Globus pallidus (tissue), 1 donor: ENCODE measurements around the gene FMR1.

Experiments used
- DNase-seq: peaks from one replicate; pipeline ENCODE4 v3.0.0-alpha.2; 2015; ENCODE audit warnings: low spot score

FMR1 gene

DNA sequence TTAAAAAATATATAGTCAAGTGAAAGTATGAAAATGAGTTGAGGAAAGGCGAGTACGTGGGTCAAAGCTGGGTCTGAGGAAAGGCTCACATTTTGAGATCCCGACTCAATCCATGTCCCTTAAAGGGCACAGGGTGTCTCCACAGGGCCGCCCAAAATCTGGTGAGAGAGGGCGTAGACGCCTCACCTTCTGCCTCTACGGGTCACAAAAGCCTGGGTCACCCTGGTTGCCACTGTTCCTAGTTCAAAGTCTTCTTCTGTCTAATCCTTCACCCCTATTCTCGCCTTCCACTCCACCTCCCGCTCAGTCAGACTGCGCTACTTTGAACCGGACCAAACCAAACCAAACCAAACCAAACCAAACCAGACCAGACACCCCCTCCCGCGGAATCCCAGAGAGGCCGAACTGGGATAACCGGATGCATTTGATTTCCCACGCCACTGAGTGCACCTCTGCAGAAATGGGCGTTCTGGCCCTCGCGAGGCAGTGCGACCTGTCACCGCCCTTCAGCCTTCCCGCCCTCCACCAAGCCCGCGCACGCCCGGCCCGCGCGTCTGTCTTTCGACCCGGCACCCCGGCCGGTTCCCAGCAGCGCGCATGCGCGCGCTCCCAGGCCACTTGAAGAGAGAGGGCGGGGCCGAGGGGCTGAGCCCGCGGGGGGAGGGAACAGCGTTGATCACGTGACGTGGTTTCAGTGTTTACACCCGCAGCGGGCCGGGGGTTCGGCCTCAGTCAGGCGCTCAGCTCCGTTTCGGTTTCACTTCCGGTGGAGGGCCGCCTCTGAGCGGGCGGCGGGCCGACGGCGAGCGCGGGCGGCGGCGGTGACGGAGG lies at the start of gene FMR1:
Gene FMR1 (plus strand): TSS at position 728 of the 831 bp plus-strand sequence. CDS start 261 bp downstream, outside the sequence.
- peak; percentile 89 for DNase-seq

DNA sequence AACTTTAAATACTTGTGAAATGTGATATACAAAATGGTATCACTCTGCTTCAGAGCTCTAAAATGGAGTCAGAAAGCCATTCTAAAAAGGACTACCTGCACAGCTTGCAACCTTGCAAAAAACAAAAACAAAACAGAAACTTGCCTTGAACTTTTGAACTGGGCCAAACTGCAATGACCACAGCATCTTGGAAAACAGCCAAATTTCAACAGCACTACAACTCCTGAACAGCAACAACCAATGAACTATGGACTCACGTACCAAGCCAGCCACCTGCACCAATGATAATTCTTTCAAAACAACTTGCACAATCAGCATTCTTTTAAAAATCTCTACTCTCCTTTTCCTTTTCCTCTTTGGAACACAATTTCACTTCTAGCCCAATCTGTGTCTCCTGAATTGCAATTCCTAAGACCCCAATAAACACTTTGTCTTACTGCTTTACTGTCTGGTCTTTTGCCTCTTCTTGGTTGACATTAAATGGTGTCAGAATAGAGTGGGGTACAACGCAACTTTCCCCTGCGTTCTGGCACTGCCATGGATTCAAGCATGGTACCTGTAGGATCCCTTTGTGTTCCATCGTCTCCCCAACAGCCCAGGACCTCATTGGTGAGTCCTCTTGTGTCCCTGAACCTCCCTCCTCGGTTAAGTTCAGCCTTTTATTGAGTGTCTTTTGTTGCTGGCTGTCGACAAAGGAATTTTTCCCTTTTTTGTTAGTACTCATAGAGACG lies 35.7 kb upstream of the FMR1 start:
- no peak for DNase-seq

GRCh38 chrX:147876849-147877646 lies 34.7 kb upstream of the FMR1 start:
- DNase-seq, result no peak

GRCh38 chrX:147877726-147878125 lies 34.0 kb upstream of the FMR1 start:
- no peak for DNase-seq

DNA sequence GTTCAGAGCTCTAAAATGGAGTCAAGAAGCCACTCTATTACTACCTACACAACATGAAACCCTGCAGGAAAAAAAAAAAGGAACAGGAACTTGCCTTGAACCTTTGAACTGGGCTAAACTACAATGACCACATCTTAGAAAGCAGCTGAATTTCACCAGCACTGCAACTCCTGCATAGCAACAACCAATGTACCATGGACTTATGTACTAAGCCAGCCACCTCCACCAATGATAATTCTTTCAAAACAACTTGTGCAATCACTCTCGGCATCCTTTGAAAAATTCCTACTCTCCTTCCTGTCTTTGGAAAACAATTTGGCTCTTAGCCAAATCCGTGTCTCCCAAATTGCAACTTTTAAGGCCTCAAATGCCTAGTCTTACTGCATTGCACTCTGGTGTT lies 26.8 kb upstream of the FMR1 start:
- no peak for DNase-seq

GRCh38 chrX:147890756-147891155 lies 21.0 kb upstream of the FMR1 start:
- DNase-seq, result no peak

GRCh38 chrX:147891896-147892295 lies 19.8 kb upstream of the FMR1 start:
- no peak for DNase-seq

- DNase-seq, result no peak
Observed at GRCh38 chrX:147893741-147894140, 18.0 kb upstream of the FMR1 start.

DNA sequence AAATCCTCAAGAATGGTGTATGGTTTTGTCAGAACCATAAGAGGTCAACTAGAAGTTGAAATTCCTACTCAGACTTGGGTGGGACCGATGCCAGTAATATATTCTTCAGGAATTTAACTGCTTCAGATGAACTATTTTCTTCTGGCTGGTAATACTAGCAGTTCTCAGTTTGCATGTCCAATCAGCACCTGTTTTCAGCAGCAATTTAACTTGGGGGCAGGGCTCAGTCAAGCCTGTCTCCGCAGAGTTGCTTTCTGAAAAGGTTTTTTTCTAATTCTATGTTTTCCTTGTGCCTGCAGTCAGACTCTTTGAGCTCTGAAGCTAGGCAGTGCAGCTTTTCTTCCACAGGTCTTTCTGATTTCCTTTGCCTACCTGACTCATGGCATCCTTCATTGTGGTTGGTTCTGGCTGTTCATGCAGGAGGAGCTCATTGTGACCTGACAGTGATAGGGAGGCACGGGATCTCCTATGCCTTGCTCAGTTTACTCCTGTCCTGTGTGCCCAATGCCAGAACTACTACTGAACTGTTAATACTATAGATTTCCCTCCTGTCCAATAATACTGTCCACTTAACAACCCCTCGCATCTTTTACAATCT lies 17.3 kb upstream of the FMR1 start:
- DNase-seq, result no peak

- DNase-seq, result no peak
Observed at GRCh38 chrX:147897117-147897516, 14.6 kb upstream of the FMR1 start.

- DNase-seq, result no peak
Observed at GRCh38 chrX:147898951-147899350, 12.8 kb upstream of the FMR1 start.

DNA sequence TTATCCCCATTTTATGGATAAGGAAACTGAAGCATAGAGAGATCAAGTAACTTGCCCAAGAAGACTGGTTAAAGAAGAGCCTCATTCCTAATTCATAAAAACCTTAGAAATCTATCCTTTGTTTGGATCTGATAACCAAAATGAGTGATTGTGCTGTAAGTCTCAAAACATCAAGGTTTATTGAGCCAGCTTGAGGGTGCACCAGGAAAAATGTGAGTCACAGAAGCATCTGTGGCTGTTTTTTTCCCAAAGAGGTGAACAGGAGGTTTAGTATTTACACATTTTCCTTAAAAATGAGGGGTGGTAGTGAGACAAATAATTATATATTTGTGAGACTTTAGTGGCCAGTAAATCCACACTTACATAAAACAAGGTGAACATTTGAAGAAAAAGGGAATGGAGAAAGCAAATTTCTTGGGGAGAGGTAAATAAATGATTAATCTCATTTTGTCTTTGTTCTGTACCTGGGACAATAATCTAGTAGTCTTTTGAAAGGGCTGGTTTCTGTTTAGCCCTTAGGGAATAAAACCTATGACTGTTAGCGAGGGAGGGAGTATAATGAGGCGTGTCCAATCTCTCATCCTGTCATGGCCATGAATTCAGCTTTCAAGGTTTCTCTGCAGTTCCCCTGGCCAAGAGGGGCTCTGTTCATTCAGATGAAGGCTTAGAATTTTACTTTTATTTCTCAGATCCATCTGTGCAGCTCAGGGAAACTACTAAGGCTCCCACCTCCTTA lies 12.2 kb upstream of the FMR1 start:
- DNase-seq, result no peak

DNA sequence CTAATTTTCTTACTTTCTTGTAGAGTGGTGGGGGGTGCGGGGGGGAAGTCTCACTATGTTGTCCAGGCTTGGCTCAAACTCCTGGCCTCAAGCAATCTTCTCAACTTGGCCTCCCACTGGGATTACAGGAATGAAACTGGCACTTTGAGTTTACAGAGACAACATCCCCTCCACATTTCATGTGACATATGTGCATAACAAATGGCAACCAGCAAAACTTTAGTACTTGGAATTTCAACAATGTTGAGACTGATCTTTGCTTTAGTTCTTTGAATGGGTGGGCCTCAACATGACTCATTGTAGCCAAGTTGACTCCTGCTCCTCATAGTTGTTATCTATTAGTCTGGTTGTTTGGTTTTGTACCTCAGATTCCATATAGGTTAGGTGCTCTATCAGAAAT lies 11.4 kb upstream of the FMR1 start:
- DNase-seq, result no peak

GRCh38 chrX:147901461-147902126 lies 10.1 kb upstream of the FMR1 start:
- no peak for DNase-seq

DNA sequence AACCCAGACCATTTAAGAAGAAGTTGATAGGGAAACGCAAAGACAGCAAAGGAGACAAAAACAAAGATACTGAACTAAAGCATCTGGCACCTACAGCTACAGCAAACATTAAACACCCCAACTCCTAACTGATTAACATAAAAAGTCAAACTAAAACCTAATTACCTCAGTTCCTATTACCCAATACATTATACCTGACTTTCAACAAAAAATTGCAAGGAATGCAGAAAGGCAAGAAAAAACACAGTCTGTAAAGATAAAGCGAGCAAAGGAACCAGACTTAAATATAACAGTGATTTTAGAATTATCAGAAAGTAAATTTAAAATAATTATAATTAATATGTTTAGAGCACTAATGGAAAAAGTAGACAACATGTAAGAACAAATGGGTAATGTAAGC lies 9.4 kb upstream of the FMR1 start:
- DNase-seq, result no peak

DNA sequence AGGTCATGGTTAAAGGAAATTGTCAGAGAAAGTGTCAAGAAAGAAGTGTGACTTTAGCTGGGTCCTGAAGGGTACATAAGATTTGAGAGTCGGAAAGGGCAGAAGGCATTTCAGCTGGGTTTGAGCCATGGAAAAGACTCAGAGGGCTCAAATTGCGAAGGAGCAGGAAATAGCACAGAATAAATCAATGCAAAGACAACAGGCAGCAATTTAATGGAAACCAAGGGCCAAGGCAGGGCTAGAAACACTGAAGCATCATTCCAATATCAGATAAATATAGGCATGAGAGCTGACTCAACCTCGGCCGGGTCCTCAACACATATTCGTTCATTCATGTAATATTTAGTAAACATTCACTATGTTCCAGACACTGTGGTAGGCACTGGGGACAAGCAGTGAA lies 3.6 kb upstream of the FMR1 start:
- no peak for DNase-seq

GRCh38 chrX:147910607-147911006 lies 1.1 kb upstream of the FMR1 start:
- DNase-seq, result no peak

- DNase-seq, result peak; percentile 40
Observed at GRCh38 chrX:147912093-147912801, 528 bp downstream of the FMR1 start.

DNA sequence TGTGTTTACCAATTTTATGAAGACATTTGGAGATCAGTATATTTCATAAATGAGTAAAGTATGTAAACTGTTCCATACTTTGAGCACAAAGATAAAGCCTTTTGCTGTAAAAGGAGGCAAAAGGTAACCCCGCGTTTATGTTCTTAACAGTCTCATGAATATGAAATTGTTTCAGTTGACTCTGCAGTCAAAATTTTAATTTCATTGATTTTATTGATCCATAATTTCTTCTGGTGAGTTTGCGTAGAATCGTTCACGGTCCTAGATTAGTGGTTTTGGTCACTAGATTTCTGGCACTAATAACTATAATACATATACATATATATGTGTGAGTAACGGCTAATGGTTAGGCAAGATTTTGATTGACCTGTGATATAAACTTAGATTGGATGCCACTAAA lies 1.9 kb downstream of the FMR1 start:
- DNase-seq, result no peak

DNA sequence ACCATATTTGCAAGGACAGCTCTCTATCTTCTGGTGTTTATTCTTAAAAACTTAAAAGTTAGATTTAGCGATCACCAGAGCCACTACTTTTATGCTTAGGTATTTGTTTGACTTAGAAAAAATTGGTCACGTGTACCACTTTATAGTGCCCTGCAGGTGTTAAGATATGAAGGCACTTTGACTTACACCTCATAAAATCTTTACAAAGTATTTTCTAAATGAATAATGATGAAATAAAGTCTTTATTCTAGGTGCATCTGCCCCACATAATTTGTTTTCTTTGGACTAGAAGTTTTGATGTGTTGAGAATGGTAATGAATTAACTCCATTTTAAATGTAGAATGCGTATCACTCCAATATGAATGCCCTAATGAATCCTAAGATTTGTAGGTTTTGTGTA lies 2.9 kb downstream of the FMR1 start:
- DNase-seq, result no peak
